ENCODE results near the gene PDZD4.
"Not testable (repeated sequence)": the region's sequence is repeated elsewhere in the genome, so short reads cannot be mapped to it uniquely, and the experiment has no call there.

PDZD4 gene

DNA sequence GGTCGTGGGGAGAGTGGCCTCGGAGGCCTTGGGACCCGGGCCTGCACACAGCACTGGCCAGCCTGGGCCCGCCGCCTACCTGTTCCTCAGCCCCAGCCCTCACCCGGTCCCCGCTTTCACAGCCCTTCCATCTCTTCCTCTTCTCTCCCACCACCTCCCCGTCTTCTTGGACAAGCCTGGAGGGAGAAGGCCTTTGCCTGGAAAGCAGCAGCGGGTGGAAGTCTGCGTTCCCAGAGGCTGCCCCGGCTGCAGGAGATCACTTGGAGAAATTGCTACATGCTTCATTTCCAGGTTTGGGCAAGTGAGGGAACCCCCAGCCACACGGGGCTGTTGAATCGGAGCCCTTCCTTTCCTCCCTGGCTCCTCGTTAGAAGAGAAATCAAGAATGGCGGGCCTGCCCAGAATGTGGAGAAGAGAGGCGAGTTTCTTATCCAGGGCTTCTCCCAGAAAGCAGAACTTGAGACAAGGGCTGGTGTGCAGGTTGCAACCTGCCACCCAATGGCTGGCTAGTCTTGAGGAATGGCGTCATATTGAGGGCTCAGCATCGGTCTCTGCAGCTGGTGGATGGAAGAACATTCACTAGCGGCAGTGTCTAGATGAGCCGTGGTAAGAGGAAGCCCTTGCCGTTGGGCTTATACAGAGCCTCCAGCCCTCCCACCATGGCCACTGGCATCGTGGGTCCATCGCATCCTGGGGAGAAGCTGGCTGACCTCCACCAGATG, 1.2 kb upstream of the PDZD4 start:
- DNase-seq (ENCODE audit: low spot score), result no peak

GRCh38 chrX:153830640-153831428, 490 bp upstream of the PDZD4 start:
- DNase-seq (ENCODE audit: low spot score), result no peak

DNA sequence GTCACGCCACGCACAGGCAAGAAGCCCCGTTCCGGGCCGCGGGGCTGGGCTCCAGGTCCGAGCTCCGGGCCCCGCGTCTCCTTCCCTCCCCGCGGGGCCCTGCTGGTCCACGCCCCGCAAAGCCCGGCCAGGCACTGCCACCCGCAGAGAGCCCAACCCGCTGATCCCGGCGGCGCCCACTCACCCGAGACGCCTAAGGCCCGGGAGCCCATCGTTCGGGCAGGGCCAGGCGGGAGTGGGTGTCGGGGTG, 870 bp downstream of the PDZD4 start:
- DNase-seq (ENCODE audit: low spot score), result no peak

- no peak for DNase-seq (ENCODE audit: low spot score)
These were observed 1.4 kb downstream of the PDZD4 start for GRCh38 chrX:153828723-153829548.

GRCh38 chrX:153828308-153828707, 2.0 kb downstream of the PDZD4 start:
- no peak for DNase-seq (ENCODE audit: low spot score)

GRCh38 chrX:153827903-153828302, 2.4 kb downstream of the PDZD4 start:
- DNase-seq (ENCODE audit: low spot score), result no peak

- DNase-seq (ENCODE audit: low spot score), result no peak
These were observed 3.3 kb downstream of the PDZD4 start for GRCh38 chrX:153827016-153827415.

- DNase-seq (ENCODE audit: low spot score), result no peak
These were observed 5.3 kb downstream of the PDZD4 start for GRCh38 chrX:153825042-153825441.

DNA sequence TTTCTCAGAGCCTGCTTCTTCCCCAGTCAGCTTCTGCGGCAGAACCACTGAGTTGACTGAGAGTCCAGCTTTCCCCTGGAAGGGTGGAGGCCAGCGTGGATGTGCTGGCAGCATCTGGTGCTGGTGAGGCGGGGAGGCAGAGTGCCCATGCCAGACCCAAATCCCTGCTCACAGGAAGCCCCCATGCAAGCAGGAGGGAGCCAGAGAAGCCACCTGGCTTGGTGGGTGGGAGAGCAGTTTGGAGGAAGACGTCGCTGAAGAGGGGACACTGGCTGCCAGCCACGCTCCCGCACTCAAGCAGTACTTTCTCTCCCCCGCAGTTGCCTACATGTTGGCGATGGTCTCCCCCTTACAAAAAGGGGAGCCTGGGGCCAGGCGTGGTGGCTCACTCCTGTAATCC, 6.0 kb downstream of the PDZD4 start:
- no peak for DNase-seq (ENCODE audit: low spot score)

- no peak for DNase-seq (ENCODE audit: low spot score)
These were observed 9.3 kb downstream of the PDZD4 start for GRCh38 chrX:153821066-153821465.

GRCh38 chrX:153820601-153821000, 9.7 kb downstream of the PDZD4 start:
- DNase-seq (ENCODE audit: low spot score), result no peak

DNA sequence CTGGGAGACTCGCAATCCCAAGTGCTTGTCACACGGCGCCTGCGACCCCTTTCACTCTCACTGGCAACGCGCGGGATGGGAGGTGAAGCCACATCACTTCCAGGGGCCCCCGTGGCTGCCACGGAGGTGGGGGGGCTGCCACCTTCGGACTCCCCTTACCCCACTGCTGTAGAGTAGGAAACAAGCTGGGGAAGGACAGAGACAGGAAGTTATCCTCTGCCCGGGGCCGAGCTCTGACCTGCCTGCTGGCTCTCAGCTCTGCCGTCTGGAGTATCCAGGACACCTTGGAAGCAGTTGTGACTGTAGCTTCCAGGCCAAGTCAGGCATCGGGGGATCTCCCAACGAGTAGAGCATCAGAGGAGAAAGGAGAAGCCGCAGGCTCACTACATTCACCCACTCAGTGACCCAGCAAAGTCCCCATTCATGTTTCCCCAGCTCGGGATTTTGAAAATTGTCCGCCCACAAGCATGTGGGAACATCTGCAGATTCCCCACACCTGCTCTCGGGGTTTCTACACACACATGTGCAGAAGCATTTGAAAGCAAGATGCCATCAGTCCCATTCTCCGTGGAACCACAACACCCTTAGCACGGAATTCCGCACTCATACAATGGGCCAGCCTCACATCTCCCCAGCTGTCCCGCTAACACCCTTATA, 10.8 kb downstream of the PDZD4 start:
- no peak for DNase-seq (ENCODE audit: low spot score)

DNA sequence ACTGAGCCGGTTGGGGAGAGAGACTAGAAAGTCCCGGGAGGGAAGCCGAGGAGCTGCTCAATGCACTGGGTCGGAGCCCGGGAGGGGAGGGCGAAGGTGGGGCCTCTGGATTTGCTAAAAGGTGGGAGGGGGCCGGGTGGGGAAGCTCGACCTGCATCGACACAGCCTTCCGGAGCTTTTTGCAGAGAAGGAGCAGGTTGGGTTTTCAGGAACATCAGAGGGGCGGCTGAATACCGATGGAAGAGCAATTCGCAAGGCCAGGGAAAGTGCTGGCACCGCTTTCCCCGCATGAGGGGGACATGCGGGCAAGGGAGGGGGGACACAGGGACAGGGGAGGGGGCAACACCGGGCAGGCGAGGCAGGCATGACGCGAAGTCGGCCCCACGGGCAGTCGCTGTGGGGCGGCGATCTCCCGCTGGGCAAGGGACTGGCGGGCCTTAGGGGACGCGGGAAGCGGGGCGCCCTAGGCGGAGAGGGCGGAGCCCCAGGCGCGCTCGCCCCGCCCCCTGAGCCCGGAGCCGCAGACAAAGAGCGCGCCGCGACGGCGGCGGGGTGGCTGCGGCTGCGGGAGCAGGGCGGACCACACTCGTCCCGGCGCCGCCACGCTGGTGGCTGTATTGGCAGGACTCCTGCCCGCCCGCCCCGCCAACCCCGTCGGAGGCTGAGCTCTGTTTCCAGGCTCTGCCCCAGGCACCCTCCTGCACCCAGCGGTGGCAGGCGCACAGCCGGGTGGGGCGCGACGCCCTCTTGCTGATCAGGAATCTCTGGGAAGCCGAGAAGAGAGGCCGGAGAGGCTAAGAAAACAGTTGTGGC, 11.6 kb downstream of the PDZD4 start:
- DNase-seq (ENCODE audit: low spot score), result no peak

- not testable (repeated sequence) for DNase-seq (ENCODE audit: low spot score)
These were observed 12.3 kb downstream of the PDZD4 start for GRCh38 chrX:153818064-153818463.

GRCh38 chrX:153816831-153817690, 13.3 kb downstream of the PDZD4 start:
- DNase-seq (ENCODE audit: low spot score), result no peak

DNA sequence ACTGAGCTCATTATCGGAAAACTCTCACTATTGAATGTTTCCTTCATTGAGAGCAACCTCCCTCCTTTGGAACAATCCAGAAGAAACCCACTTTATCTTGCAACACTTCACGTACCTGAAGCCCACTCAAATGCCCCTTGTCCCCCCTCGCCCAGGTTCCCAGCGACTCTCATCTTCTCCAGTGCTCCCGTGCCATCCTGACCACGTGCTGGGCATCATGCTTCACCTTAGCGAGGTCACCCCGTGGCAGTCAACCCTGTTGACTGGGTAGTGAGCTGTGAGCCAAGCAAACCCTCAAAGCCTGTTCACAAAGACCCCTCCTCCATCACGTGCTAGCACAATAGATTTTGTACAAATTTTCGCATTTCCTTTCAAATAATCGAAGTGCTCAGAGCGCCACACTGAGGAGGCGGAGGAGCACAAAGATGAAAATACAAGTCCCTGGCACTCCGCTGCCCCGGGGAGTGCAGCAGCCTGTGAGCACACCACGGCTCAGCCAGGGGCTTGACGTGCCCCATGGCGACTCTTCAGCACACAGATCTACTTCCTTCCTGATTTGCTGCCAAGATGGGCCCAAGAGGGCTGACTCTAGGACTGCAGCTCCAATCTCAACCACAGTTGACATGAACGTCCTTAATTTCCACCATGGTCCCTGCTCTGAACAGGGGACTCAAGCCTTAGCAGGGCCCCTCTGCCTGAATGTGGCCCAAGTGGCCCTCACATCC, 15.6 kb downstream of the PDZD4 start:
- no peak for DNase-seq (ENCODE audit: low spot score)

DNA sequence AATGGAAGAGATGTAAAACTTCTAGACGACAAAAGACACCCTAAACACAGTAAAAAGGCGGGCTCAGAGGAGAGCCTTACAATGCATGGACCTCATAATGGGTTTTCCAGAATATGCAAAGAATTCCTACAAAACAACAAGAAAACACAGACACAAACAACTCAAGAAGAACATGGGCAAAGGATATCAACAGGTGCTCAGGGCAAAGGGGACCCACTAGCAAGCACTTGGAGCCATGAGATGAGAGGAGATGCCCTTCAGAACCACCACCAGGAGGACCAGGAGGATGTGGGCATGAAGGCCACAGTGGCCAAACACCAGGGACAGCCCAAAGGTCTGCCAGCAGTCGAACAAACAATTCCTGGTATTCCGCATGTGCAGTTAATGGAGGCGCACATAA, 17.2 kb downstream of the PDZD4 start:
- DNase-seq (ENCODE audit: low spot score), result no peak

- peak; percentile 49 for DNase-seq (ENCODE audit: low spot score)
These were observed 18.1 kb downstream of the PDZD4 start for GRCh38 chrX:153812220-153812619.

DNA sequence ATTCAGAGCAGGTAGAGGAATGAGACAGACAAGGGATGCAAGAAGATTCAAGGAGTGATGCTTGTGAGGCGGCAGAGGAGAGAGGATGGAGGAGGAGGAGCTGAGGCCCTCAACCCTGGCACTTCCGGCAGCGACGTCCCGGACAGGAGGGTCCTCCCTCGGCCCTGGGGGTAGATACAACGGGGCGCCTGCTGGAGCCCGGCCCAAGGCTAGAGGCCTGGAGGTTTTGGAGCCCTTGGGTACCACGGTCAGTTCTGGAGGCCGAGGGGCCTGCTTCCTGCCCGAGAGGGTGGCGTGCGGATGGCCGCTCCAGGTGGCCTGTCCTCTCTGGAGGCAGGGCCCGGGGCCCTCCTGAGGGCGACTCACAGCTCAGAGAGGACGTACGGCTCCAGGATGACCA, 22.4 kb downstream of the PDZD4 start:
- DNase-seq (ENCODE audit: low spot score), result no peak

- no peak for DNase-seq (ENCODE audit: low spot score)
These were observed 23.3 kb downstream of the PDZD4 start for GRCh38 chrX:153806999-153807575.
